Sciatic nerve (tissue), 2 donors: Measurements from ENCODE around the gene TAP2. TPM values are rescaled to one million over a fixed set of nuclear protein-coding genes. Genes with fewer than 3 reads are reported as not detected.
"Not testable (repeated sequence)": the region's sequence is repeated elsewhere in the genome, so short reads cannot be mapped to it uniquely, and the experiment has no call there.

Experiments used
- ATAC-seq: fragments of 200-7000 bp; cut with Tn5 transposase; one replicate; pipeline ENCODE4 v1.9.1; 2020; ENCODE audit warnings: mild to moderate bottlenecking, moderate library complexity
- DNase-seq: peaks from one replicate; pipeline ENCODE4 v3.0.0-alpha.2; 2020; ENCODE audit warnings: low spot score
- intact Hi-C: fragments of 100-400 bp; cut with DNase I; formaldehyde crosslinking; loops from one replicate; pipeline ENCODE4 v1.14.2; 2022
- total RNA-seq: library from RNA; stranded (reverse); fragmentation: NEBNext Ultra II Directional; extraction: Animal tissue kit (Norgen Biotek cat#: 25700); gene quantifications from one replicate; pipeline ENCODE4 v1.2.1, GENCODE V29; 2021
- donor health status: DM: no; HTN: no; CAD: no.
- donor health status: DM: no; HTN: no; CAD: no.

TAP2 gene
- 26.3 TPM for total RNA-seq

DNA sequence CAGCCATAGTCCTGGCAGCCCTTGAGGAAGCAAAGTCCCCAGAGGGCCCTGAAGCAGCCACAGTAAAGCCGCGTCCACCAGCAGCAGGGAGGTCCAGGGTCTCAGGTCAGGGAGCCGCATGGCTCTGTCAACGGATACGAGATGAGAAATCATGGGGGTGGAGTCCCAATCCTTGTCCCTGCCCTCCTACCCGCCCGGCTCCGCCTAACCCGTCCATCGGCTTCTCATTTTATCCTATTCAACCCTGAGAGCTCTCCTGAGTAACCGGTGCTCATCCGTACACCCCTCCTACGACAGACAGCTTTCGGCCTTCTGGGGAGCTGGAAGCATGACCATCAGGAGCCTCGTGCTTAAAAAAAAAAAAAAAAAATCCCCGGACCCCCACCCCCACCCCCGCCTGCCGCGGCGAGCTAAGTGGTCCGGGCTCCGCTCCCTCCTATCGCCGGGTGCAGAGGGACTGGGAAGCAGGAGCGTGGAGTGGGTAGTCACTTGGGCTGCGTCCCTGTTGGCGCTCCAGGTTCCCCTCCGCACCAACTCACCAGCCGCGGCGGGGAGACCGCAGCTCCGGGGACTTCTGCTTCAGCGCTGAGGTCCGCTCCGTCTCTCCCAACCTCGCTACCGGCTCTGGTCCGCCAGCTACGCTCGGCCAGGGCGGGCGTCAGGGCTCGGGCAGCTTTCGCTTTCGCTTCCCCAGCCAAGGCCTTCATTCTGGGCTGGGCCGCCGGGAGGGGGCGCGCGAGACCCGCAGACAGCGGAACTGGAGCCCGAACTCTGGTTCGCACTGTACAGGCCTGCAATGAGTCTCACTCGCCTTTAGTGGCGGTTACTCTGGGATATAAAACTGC lies at the start of gene TAP2:
TSS of gene TAP2 (minus strand) at position 626 of the 845 bp plus-strand sequence. CDS start at position 120, 506 bp downstream.
- ATAC-seq: peak; percentile 97
- intact Hi-C loops: no loop called here

DNA sequence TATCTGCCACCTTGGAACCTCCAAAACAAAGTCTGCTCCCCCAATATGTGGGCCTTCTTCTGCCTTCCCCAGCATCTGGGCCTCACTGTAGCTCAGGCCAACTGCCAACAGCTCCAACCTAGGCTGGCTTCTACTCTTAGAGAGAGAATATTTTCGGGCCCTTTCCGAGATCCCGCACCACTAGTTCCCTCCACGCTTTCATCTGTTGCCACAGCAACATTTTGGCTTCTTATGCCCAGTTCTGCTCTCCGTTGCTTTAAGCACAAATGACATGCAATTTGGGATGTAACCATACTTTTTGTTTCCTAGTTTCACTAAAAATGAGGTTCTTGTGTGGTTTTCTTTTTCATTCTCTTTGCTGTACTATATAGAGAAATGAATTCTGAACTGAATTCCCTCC lies 49.1 kb upstream of the TAP2 start:
- ATAC-seq: no peak
- no peak for DNase-seq
- intact Hi-C loops: loop anchor here (10.0 kb wide), 1 partner anchor 47 kb away; no protein-coding TSS in a partner anchor

More for the DNA sequence above, at the start of gene TAP2:
- DNase-seq: peak; percentile 99

- intact Hi-C loops: loop anchor here (10.0 kb wide), 1 partner anchor 48 kb away; no protein-coding TSS in a partner anchor
- DNase-seq: no peak
- peak; percentile 53 for ATAC-seq
These were observed 48.3 kb upstream of the TAP2 start for GRCh38 chr6:32886681-32887383.

- intact Hi-C loops: loop anchor here (10.0 kb wide), 1 partner anchor 49 kb away; no protein-coding TSS in a partner anchor
- DNase-seq (no peak), ATAC-seq (peak; percentile 70)
These were observed 47.3 kb upstream of the TAP2 start for GRCh38 chr6:32885698-32886286.

DNA sequence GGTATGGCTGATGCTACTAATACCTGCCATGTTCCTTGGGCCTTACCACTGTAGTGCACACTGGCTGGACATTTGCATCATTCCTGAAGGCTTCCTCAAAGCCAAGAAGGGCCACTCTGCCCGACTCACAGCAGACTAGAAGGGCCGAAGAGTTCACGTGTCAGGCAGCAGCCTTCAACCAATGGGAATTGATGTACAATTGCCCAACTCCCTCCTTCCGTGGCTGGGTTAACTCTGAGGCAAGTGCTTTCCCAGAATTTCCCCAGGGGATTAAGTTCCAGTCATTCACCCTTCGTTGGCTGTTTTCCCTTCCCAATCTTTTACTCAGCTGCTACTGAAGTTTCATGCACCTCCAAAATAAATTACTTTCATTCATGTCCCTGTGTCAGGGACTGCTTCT lies 45.2 kb upstream of the TAP2 start:
- intact Hi-C loops: loop anchor here (5.0 to 10.0 kb wide), 2 partner anchors 51 to 104 kb away; no protein-coding TSS in a partner anchor
- no peak for DNase-seq

GRCh38 chr6:32882879-32883250 lies 44.3 kb upstream of the TAP2 start:
- no peak for DNase-seq
- no peak for ATAC-seq
- intact Hi-C loops: loop anchor here (5.0 to 10.0 kb wide), 2 partner anchors 52 to 104 kb away; no protein-coding TSS in a partner anchor

More for the DNA sequence above, 45.2 kb upstream of the TAP2 start:
- ATAC-seq: peak; percentile 88

- ATAC-seq: not testable (repeated sequence)
These were observed 42.4 kb upstream of the TAP2 start for GRCh38 chr6:32880962-32881361.

GRCh38 chr6:32879691-32880090 lies 41.2 kb upstream of the TAP2 start:
- no peak for ATAC-seq
- intact Hi-C loops: loop anchor here (5.0 to 10.0 kb wide), 2 partner anchors 55 to 108 kb away; no protein-coding TSS in a partner anchor
- no peak for DNase-seq

More at GRCh38 chr6:32880962-32881361, 42.4 kb upstream of the TAP2 start:
- not testable (repeated sequence) for DNase-seq
- intact Hi-C loops: loop anchor here (5.0 to 10.0 kb wide), 2 partner anchors 54 to 106 kb away; no protein-coding TSS in a partner anchor

DNA sequence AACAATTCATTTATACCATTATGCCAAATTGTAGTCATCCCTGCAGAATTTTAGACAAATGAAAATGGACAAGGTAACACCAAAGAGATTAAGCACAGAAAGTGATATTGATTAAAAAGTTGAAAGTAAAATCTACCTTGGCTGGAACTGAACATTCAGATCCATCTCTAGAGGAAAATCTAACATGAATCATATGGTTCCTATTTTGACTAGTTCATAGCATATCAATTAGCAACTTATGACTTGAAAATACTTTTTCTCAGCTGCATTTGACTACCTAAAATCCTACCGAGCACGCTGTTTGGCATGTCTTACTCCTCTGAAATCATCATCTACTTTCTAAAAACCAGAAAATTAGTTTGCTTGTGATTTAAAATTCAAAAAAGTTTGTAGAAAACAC lies 38.1 kb upstream of the TAP2 start:
- no peak for DNase-seq
- no peak for ATAC-seq
- intact Hi-C loops: no loop called here

DNA sequence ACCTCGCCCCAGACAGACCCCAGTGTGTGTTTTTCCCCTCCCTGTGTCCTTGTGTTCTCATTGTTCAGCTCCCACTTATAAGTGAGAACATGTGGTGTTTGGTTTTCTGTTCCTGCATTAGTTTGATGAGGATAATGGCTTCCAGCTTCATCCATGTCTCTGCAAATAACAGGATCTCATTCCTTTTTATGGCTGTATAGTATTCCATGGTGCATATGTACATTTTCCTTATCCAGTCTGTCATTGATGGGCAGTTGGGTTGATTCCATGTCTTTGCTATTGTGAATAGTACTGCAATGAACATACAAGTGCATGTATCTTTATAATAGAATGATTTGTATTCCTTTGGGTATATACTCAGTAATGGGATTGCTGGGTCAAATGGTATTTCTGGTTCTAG lies 35.4 kb upstream of the TAP2 start:
- ATAC-seq, intact Hi-C loops, DNase-seq: not testable (repeated sequence)

DNA sequence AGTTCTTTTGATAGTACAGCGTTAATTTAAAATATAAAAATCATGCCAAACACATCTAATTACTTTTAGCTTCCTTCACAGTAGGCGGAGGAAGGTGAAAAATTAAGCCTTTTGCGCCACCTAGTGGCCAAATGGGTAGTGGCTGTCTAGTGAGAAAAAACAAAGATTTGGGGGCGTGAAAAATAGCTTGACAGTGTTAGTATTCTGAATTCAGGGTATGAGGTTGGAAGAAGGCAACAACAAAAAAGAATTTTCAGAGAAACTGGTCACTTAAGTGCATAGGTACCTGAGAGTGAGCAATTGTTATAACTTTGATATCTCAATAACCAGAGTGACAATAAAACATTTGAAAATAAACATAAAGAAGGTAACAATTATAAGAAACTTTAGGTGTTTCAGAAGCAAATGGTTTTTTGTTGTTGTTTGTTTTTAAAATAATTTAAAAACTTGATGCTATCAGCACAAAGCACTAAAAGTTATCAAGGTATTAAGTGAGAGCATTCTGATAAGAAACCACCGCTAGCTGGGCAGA lies 29.8 kb upstream of the TAP2 start:
- intact Hi-C loops: no loop called here
- ATAC-seq (peak; percentile 86), DNase-seq (peak; percentile 92)

DNA sequence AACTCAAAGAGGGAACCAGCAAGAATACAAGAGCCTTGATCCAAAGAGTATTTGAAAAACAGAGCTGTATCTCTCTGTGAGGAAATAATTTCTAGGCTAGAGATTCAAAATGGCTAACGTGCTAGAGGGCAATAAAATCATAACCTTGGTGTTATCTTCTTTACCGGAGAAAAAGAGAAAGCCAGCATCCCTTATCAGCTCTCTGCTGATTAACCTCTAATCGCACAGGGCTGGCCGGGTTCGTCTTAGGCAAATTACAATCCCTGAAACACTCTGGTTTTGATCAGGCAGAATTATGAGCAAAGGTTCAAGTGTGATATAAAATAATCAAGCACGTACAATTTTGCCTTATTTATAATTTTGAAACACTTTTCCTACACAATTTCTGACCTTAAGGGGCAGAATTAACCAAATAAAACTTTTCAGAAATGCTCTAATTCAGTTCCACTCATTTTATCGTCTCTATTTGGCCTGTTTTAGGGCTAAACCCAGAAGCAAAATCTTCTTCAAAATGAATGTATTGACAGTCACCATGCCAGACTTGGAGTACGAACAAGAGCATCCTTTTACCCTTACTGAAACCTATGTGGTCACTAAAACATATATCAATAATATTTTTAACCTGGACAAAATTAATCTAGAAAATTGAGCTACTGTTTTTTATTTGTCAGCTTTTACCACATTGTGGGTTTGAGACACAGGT lies 29.2 kb upstream of the TAP2 start:
- intact Hi-C loops: no loop called here
- DNase-seq: no peak
- ATAC-seq: no peak

- intact Hi-C loops: no loop called here
- no peak for DNase-seq
- no peak for ATAC-seq
These were observed 28.5 kb upstream of the TAP2 start for GRCh38 chr6:32867022-32867477.

- intact Hi-C loops: no loop called here
- DNase-seq (no peak), ATAC-seq (no peak)
These were observed 27.3 kb upstream of the TAP2 start for GRCh38 chr6:32865724-32866443.

DNA sequence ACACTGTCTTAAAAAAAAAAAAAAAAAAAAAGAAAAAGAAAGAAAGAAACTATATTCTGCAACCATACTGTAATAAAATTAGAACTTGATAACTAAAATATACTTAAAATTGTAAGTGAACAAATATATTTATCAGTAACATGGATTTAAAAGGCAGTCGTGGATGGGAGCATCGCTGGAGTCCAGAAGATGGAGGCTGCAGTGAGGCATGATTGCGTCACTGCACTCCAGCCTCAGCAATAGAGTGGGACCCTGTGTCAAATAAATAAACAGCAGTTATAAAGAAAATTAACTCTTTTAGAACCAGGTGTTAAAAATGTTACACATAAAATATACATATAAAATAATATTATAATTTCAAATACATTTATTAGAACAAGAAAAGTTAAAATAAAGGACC lies 24.2 kb upstream of the TAP2 start:
- intact Hi-C loops: no loop called here
- ATAC-seq (no peak), DNase-seq (no peak)

GRCh38 chr6:32860674-32861073 lies 22.1 kb upstream of the TAP2 start:
- intact Hi-C loops: no loop called here
- DNase-seq (no peak), ATAC-seq (no peak)

GRCh38 chr6:32858194-32858593 lies 19.7 kb upstream of the TAP2 start:
- no peak for ATAC-seq
- no peak for DNase-seq
- intact Hi-C loops: no loop called here
